Astrocyte (in vitro differentiated cells and primary cell): ENCODE results near the gene DRC7.

Source experiments
- EZH2 ChIP-seq: IDR thresholded peaks from 2 replicates; pipeline ENCODE4 v1.6.1; 2012; ENCODE audit warnings: mild to moderate bottlenecking, low read length, inconsistent platforms; ENCODE audit not compliant: insufficient read depth
- TF ChIP-seq, protein P1 (sequence below): IDR thresholded peaks from 2 replicates; pipeline ENCODE4 v1.5.1; 2011; ENCODE audit warnings: low read depth, mild to moderate bottlenecking, inconsistent platforms, low read length, moderate library complexity; ENCODE audit not compliant: insufficient read depth

DNA sequence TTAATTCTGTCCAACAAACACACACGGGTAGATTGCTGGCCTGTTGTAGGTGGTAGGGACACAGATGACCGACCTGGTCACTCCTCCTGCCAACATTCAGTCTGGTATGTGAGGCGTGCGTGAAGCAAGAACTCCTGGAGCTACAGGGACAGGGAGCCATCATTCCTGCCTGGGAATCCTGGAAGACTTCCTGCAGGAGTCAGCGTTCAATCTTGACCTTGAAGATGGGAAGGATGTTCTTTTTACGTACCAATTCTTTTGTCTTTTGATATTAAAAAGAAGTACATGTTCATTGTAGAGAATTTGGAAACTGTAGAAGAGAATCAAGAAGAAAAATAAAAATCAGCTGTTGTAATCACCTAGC lies 30.0 kb upstream of the DRC7 start:
- no peak for TF ChIP-seq EZH2
- TF ChIP-seq, protein P1, sequence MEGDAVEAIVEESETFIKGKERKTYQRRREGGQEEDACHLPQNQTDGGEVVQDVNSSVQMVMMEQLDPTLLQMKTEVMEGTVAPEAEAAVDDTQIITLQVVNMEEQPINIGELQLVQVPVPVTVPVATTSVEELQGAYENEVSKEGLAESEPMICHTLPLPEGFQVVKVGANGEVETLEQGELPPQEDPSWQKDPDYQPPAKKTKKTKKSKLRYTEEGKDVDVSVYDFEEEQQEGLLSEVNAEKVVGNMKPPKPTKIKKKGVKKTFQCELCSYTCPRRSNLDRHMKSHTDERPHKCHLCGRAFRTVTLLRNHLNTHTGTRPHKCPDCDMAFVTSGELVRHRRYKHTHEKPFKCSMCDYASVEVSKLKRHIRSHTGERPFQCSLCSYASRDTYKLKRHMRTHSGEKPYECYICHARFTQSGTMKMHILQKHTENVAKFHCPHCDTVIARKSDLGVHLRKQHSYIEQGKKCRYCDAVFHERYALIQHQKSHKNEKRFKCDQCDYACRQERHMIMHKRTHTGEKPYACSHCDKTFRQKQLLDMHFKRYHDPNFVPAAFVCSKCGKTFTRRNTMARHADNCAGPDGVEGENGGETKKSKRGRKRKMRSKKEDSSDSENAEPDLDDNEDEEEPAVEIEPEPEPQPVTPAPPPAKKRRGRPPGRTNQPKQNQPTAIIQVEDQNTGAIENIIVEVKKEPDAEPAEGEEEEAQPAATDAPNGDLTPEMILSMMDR, result no peak
